IMR-90 (cell line): ENCODE measurements around the gene PLCH2. TPM values are rescaled to one million over a fixed set of nuclear protein-coding genes. Genes with fewer than 3 reads are reported as not detected.

Experiments used
- ATAC-seq: fragments of 200-7000 bp; cut with Tn5 transposase; 2 replicates; pipeline ENCODE4 v1.9.1; 2020; ENCODE audit warnings: low read depth, mild to moderate bottlenecking, moderate library complexity
- BruUV-seq: library from RNA; stranded (reverse); fragments of 400-500 nt; replicated peaks from 2 replicates; lab custom pipeline; 2021; lab: Mats Ljungman, UMichigan
- CTCF ChIA-PET: fragments of 300-600 bp; formaldehyde crosslinking; extraction: SDS; loops from one replicate; lab custom pipeline; 2021; ENCODE audit warnings: antibody characterized with exemption; lab: Yijun Ruan, JAX
- POLR2A ChIA-PET: fragments of 300-600 bp; sonication (Branson Sonifier 250); formaldehyde crosslinking; loops from one replicate; lab custom pipeline; 2022; ENCODE audit warnings: antibody characterized with exemption; ENCODE audit not compliant: unreplicated experiment; lab: Charles Lee
- DNase-seq: peaks from one replicate; pipeline ENCODE4 v3.0.0; 2013
- H2AFZ ChIP-seq: replicated peaks from 2 replicates; pipeline ENCODE3; 2013; ENCODE audit warnings: low read length, mild to moderate bottlenecking; ENCODE audit not compliant: poor library complexity
- H2AK5ac ChIP-seq: 2 replicates; pipeline ENCODE4 v1.6.1; 2013; ENCODE audit warnings: low read depth, low read length, inconsistent platforms
- H2AK9ac ChIP-seq: replicated peaks from 2 replicates; pipeline ENCODE3; 2013; ENCODE audit warnings: mild to moderate bottlenecking, low read depth, low read length, moderate library complexity; ENCODE audit not compliant: poor library complexity
- H2BK120ac ChIP-seq: 2 replicates; pipeline ENCODE4 v1.6.1; 2013; ENCODE audit warnings: low read depth, low read length, inconsistent platforms
- H2BK15ac ChIP-seq: 3 replicates; pipeline ENCODE4 v1.6.1; 2013; ENCODE audit warnings: low read depth, low read length, inconsistent platforms
- H2BK20ac ChIP-seq: 2 replicates; pipeline ENCODE4 v1.6.1; 2013; ENCODE audit warnings: low read depth, mild to moderate bottlenecking, inconsistent platforms, low read length, moderate library complexity
- H2BK5ac ChIP-seq: 2 replicates; pipeline ENCODE4 v1.6.1; 2013; ENCODE audit warnings: mild to moderate bottlenecking, low read depth, low read length, inconsistent platforms; ENCODE audit not compliant: poor library complexity, severe bottlenecking
- H3K14ac ChIP-seq: replicated peaks from 2 replicates; pipeline ENCODE4 v1.6.1; 2013; ENCODE audit warnings: low read depth, low read length, inconsistent platforms
- H3K18ac ChIP-seq: 2 replicates; pipeline ENCODE4 v1.6.1; 2013; ENCODE audit warnings: low read depth, low read length, control low read depth
- H3K23ac ChIP-seq: 2 replicates; pipeline ENCODE4 v1.6.1; 2013; ENCODE audit warnings: low read depth, low read length, inconsistent platforms
- H3K27ac ChIP-seq: 2 replicates; pipeline ENCODE4 v1.5.1; 2013; ENCODE audit warnings: mild to moderate bottlenecking, control low read depth, low read length; ENCODE audit not compliant: insufficient read depth
- H3K27me3 ChIP-seq: 2 replicates; pipeline ENCODE4 v1.6.1; 2013; ENCODE audit warnings: low read length; ENCODE audit not compliant: control insufficient read depth, insufficient read depth
- H3K36me3 ChIP-seq: 2 replicates; pipeline ENCODE4 v1.6.1; 2013; ENCODE audit warnings: low read length, mixed read lengths; ENCODE audit not compliant: control insufficient read depth, insufficient read depth
- H3K4ac ChIP-seq: 2 replicates; pipeline ENCODE4 v1.6.1; 2013; ENCODE audit warnings: low read depth, low read length, inconsistent platforms
- H3K4me1 ChIP-seq: 2 replicates; pipeline ENCODE4 v1.6.1; 2013; ENCODE audit warnings: low read length, mixed read lengths; ENCODE audit not compliant: control insufficient read depth, insufficient read depth
- H3K4me2 ChIP-seq: 2 replicates; pipeline ENCODE4 v1.6.1; 2013; ENCODE audit warnings: low read depth, mild to moderate bottlenecking, control low read depth, low read length, moderate library complexity
- H3K4me3 ChIP-seq: 2 replicates; pipeline ENCODE4 v1.5.1; 2013; ENCODE audit warnings: low read depth, mild to moderate bottlenecking, control low read depth, low read length, moderate library complexity; ENCODE audit not compliant: insufficient read depth
- H3K56ac ChIP-seq: 2 replicates; pipeline ENCODE4 v1.6.1; 2013; ENCODE audit warnings: low read length, inconsistent platforms; ENCODE audit not compliant: insufficient read depth; ENCODE audit errors: extremely low read depth
- H3K79me1 ChIP-seq, 2 experiments: 2 replicates each; pipeline ENCODE4 v1.6.1; 2013; ENCODE audit warnings: low read length in 2 of 2, inconsistent platforms in 1 of 2, low read depth in 1 of 2
- H3K9ac ChIP-seq: 2 replicates; pipeline ENCODE4 v1.6.1; 2013; ENCODE audit warnings: low read depth, low read length, control low read depth
- H3K9me1 ChIP-seq: 2 replicates; pipeline ENCODE4 v1.6.1; 2013; ENCODE audit warnings: low read length, inconsistent platforms; ENCODE audit not compliant: insufficient read depth
- H3K9me3 ChIP-seq: 2 replicates; pipeline ENCODE4 v1.6.1; 2013; ENCODE audit warnings: low read length; ENCODE audit not compliant: control insufficient read depth, insufficient read depth
- H4K20me1 ChIP-seq: 2 replicates; pipeline ENCODE4 v1.6.1; 2013; ENCODE audit warnings: low read length, inconsistent platforms; ENCODE audit not compliant: insufficient read depth
- H4K5ac ChIP-seq: 2 replicates; pipeline ENCODE4 v1.6.1; 2013; ENCODE audit warnings: mild to moderate bottlenecking, low read depth, low read length, control low read depth
- H4K8ac ChIP-seq, 2 experiments: 2 replicates each; pipeline ENCODE4 v1.6.1; 2013; ENCODE audit warnings: low read depth in 2 of 2, low read length in 2 of 2, control low read depth in 1 of 2, inconsistent platforms in 1 of 2
- H4K91ac ChIP-seq: 2 replicates; pipeline ENCODE4 v1.6.1; 2013; ENCODE audit warnings: low read depth, low read length, inconsistent platforms; ENCODE audit not compliant: insufficient read depth
- BHLHE40 ChIP-seq: fragments of 150-350 bp; IDR thresholded peaks from 2 replicates; pipeline ENCODE4 v1.6.1; 2016; ENCODE audit warnings: mild to moderate bottlenecking, low read depth, low read length
- CEBPB ChIP-seq: IDR thresholded peaks from 2 replicates; pipeline ENCODE4 v1.6.1; 2012; ENCODE audit warnings: low read depth, low read length, improper control_type of control experiment
- CHD1 ChIP-seq: IDR thresholded peaks from 2 replicates; pipeline ENCODE4 v1.6.1; 2012; ENCODE audit warnings: low read depth, low read length, improper control_type of control experiment
- CTCF ChIP-seq: conservative IDR thresholded peaks from 2 replicates; pipeline ENCODE4 v1.5.1; 2012; ENCODE audit warnings: mild to moderate bottlenecking, low read depth, low read length, improper control_type of control experiment
- ELK1 ChIP-seq: fragments of 150-350 bp; IDR thresholded peaks from 2 replicates; pipeline ENCODE4 v1.6.1; 2016; ENCODE audit warnings: low read depth, mild to moderate bottlenecking, low read length, moderate library complexity, borderline replicate concordance
- FOS ChIP-seq: fragments of 150-350 bp; IDR thresholded peaks from 2 replicates; pipeline ENCODE4 v1.6.1; 2016; ENCODE audit warnings: low read depth, low read length
- MAFK ChIP-seq: IDR thresholded peaks from 2 replicates; pipeline ENCODE4 v1.6.1; 2012; ENCODE audit warnings: low read depth, low read length, improper control_type of control experiment
- MXI1 ChIP-seq: IDR thresholded peaks from 2 replicates; pipeline ENCODE4 v1.6.1; 2012; ENCODE audit warnings: low read depth, mild to moderate bottlenecking, low read length, moderate library complexity, borderline replicate concordance
- NFE2L2 ChIP-seq: fragments of 150-350 bp; IDR thresholded peaks from 2 replicates; pipeline ENCODE4 v1.6.1; 2016; ENCODE audit warnings: low read depth, mild to moderate bottlenecking, low read length
- RAD21 ChIP-seq: IDR thresholded peaks from 2 replicates; pipeline ENCODE4 v1.6.1; 2012; ENCODE audit warnings: low read length, improper control_type of control experiment
- RCOR1 ChIP-seq: IDR thresholded peaks from 2 replicates; pipeline ENCODE4 v1.6.1; 2012; ENCODE audit warnings: mild to moderate bottlenecking, low read length, improper control_type of control experiment; ENCODE audit not compliant: insufficient replicate concordance
- RFX5 ChIP-seq: IDR thresholded peaks from 2 replicates; pipeline ENCODE4 v1.8.0; 2012; ENCODE audit warnings: low read depth, mild to moderate bottlenecking, low read length, moderate library complexity
- SMC3 ChIP-seq: fragments of 150-350 bp; IDR thresholded peaks from 2 replicates; pipeline ENCODE4 v1.6.1; 2016; ENCODE audit warnings: low read depth, mild to moderate bottlenecking, antibody characterized with exemption, low read length, moderate library complexity
- WGBS, 2 experiments: methylation state at CpG; one replicate each; pipeline versions ENCODE4 v1.1.5 to v1.1.7; 2013; ENCODE audit warnings: missing lambda C conversion rate in 2 of 2; ENCODE audit not compliant: insufficient read length in 1 of 2; ENCODE audit errors: extremely low coverage in 2 of 2; 5-methylcytosine and 5-hydroxymethylcytosine counted together
- dilution Hi-C: fragments of 300-500 bp; cut with HindIII; formaldehyde crosslinking; loops from one replicate; pipeline ENCODE4 v1.14.3; 2018; ENCODE audit warnings: low sequenced_read_pairs; ENCODE audit not compliant: unreplicated experiment
- in situ Hi-C: fragments of 300-500 bp; cut with MboI; formaldehyde crosslinking; loops from 3 replicates; pipeline ENCODE4 v1.14.3; 2019; ENCODE audit warnings: low sequenced_read_pairs, inconsistent platforms, mixed read lengths
- intact Hi-C: fragments of 100-400 bp; cut with micrococcal nuclease; formaldehyde crosslinking; loops from 2 replicates; pipeline ENCODE4 v1.10.0; 2022
- polyA plus RNA-seq, 3 experiments: library from polyadenylated mRNA; depleted of rRNA; stranded (reverse); fragments of >200 nt; gene quantifications; 2 replicates each; pipeline ENCODE4 v1.2.3, GENCODE V29; 2012; ENCODE audit warnings: low replicate concordance in 1 of 3
- total RNA-seq: library from RNA; depleted of rRNA; stranded (reverse); fragments of >200 nt; gene quantifications from 2 replicates; pipeline ENCODE4 v1.2.3, GENCODE V29; 2012

The PLCH2 gene
- total and polyA plus RNA-seq, 2 of the 4 experiments (the other 2 are of a cell fraction) = 0.18 to 1.9 TPM

GRCh38 chr1:2446861-2447260, 29.2 kb upstream of the PLCH2 start:
- ChIA-PET POLR2A (no interaction called here), CTCF (interaction anchor here (0.8 to 0.9 kb wide), 2 partner anchors 17 to 102 kb away, joined by 3 read pairs; no protein-coding TSS in a partner anchor)
- no peak overlapping the region for H2BK20ac ChIP-seq
- peaks cover 30% of the 10 kb centered on the region for H3K27me3 ChIP-seq
- no peak overlapping the region for H3K4me2 ChIP-seq
- H3K14ac ChIP-seq = no peak overlapping the region
- no peaks in the 10 kb centered on the region for H3K79me1 ChIP-seq
- dilution Hi-C loops = no loop called here
- no TSS peak for BruUV-seq
- no peak overlapping the region for H4K8ac ChIP-seq
- H2BK120ac ChIP-seq = peak overlapping the region; percentile 32; the same call in 1 of the 2 replicates
- no peaks in the 10 kb centered on the region for H4K20me1 ChIP-seq
- H3K4ac ChIP-seq = no peak overlapping the region
- no peak overlapping the region for H4K91ac ChIP-seq
- no peak overlapping the region for H3K56ac ChIP-seq
- H3K9me1 ChIP-seq = peaks cover 4% of the 10 kb centered on the region; the same call in 1 of the 2 replicates
- no peak overlapping the region for H2BK5ac ChIP-seq
- peak overlapping the region; percentile 68 for H2AFZ ChIP-seq
- no peaks in the 10 kb centered on the region for H3K36me3 ChIP-seq
- intact Hi-C loops = no loop called here
- TF ChIP-seq SMC3 = no peak
- TF ChIP-seq NFE2L2 = no peak
- TF ChIP-seq CTCF = no peak
- TF ChIP-seq CHD1 = no peak
- no peak for TF ChIP-seq RFX5
- no peak for TF ChIP-seq RCOR1
- no peak for TF ChIP-seq ELK1
- TF ChIP-seq MAFK = no peak
- no peak for TF ChIP-seq CEBPB
- TF ChIP-seq MXI1 = no peak
- no peak for TF ChIP-seq BHLHE40
- TF ChIP-seq RAD21 = no peak
- no peak for TF ChIP-seq FOS
- in situ Hi-C loops = loop anchor here (25.0 kb wide), 1 partner anchor 615 kb away; the partner anchor contains the start of gene PRDM16
- H3K18ac ChIP-seq = no peak overlapping the region
- 60% methylated on average over 1 of the region's 9 CpGs; no CpG with 5 or more reads in 1 of the 2 experiments for WGBS, 2 experiments
- peak overlapping the region; percentile 89 for H2AK9ac ChIP-seq
- no peaks in the 10 kb centered on the region for H3K9me3 ChIP-seq
- DNase-seq (no peak), ATAC-seq (no peak)
- no peak overlapping the region for H3K23ac ChIP-seq
- H4K5ac ChIP-seq = no peak overlapping the region
- no peak overlapping the region for H3K27ac ChIP-seq
- H3K4me1 ChIP-seq = peaks cover 11% of the 10 kb centered on the region
- H3K9ac ChIP-seq = no peak overlapping the region
- H2AK5ac ChIP-seq = no peak overlapping the region
- no peak overlapping the region for H3K4me3 ChIP-seq
- no peak overlapping the region for H2BK15ac ChIP-seq
